GM12864 (cell line): ENCODE data around the gene CFAP410.

ENCODE experiments used
- DNase-seq: peaks from one replicate; pipeline ENCODE4 v3.0.0-alpha.2; 2011; ENCODE audit warnings: low read depth
- H3K4me3 ChIP-seq: 2 replicates; pipeline ENCODE4 v1.5.1; 2011; ENCODE audit warnings: mild to moderate bottlenecking, low read depth, low read length, control low read depth
- CTCF ChIP-seq: IDR thresholded peaks from 2 replicates; pipeline ENCODE4 v1.5.1; 2011; ENCODE audit warnings: low read depth, mild to moderate bottlenecking, moderate library complexity, low read length, control low read depth, inconsistent platforms; ENCODE audit errors: missing control alignments

Gene CFAP410

GRCh38 chr21:44375761-44376241 lies 36.6 kb upstream of the CFAP410 start:
- DNase-seq, result no peak
- H3K4me3 ChIP-seq, result no peak overlapping the region
- TF ChIP-seq CTCF, result no peak

DNA sequence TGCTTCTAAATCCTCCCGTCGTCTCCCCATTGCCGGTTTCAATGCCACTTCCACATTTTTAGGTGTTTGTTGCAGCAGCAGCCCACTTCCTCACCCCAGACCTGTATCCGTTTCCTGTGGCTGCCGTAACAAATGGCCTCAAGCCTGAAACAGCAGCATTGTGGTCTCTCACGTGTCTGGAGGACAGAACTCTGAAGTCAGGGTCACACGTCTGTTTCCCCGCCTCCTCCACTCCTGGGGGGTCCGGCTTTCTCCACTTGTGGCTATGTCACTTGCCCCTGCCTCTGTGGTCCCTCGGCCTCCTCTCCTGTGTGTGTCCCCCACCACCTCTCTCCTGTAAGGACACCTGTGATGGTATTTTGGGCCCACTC lies 36.1 kb upstream of the CFAP410 start:
- DNase-seq, result no peak
- no peak overlapping the region for H3K4me3 ChIP-seq
- TF ChIP-seq CTCF, result no peak

GRCh38 chr21:44374601-44375280 lies 35.6 kb upstream of the CFAP410 start:
- no peak overlapping the region for H3K4me3 ChIP-seq
- no peak for DNase-seq
- no peak for TF ChIP-seq CTCF

- no peak for TF ChIP-seq CTCF
- DNase-seq, result no peak
Measured at GRCh38 chr21:44372616-44373015, 33.4 kb upstream of the CFAP410 start.

GRCh38 chr21:44371596-44371995 lies 32.4 kb upstream of the CFAP410 start:
- TF ChIP-seq CTCF, result no peak
- no peak for DNase-seq
- H3K4me3 ChIP-seq, result no peak overlapping the region

More at GRCh38 chr21:44372616-44373015, 33.4 kb upstream of the CFAP410 start:
- H3K4me3 ChIP-seq, result no peak overlapping the region

DNA sequence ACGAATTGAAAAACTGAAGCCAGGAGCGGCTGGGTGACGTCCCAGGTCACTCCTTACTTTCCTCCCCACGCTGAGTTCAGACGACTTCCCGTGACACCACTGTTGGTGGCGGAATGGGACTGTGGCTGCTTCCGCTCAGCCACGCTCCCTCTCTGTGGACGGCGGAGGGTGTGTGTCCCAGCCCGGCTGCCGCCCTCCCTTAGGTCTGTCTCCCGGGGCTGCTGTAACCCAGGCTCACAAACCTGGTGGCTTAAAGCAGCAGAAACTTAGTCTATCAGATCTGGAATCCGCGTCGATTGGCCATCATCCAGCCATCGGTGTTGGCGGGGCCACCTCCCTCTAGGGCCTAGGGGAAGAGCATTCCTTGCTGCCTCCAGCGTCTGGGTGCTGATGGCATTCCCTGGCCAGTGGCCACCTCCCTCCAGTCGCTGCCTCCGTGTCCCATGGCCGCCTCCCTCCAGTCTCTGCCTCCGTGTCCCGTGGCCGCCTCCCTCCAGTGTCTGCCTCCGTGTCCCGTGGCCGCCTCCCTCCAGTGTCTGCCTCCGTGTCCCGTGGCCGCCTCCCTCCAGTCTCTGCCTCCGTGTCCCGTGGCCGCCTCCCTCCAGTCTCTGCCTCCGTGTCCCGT lies 31.7 kb upstream of the CFAP410 start:
- TF ChIP-seq CTCF, result no peak
- no peak for DNase-seq
- H3K4me3 ChIP-seq, result no peak overlapping the region
